Measurements from ENCODE around the gene BMPR2.

DNA sequence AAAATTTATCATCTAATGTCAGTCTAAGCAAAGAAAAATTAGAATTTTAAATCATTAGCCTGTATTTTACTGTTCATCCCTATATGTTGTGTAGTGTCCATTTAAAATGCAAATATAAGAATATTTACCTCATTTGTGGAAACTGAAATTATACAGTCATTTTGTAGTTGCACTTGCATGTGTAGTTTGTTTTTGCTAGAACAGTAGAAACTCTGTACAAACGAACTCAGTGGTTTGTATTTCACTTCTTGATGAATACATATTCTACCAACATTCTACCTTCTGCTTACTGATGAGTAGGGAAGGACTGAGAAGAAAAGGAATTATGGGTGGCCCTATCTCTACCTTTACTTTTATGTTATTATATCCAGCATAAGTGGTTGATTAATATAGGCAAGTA lies 29.7 kb downstream of the BMPR2 start:
- TF ChIP-seq, protein P1, sequence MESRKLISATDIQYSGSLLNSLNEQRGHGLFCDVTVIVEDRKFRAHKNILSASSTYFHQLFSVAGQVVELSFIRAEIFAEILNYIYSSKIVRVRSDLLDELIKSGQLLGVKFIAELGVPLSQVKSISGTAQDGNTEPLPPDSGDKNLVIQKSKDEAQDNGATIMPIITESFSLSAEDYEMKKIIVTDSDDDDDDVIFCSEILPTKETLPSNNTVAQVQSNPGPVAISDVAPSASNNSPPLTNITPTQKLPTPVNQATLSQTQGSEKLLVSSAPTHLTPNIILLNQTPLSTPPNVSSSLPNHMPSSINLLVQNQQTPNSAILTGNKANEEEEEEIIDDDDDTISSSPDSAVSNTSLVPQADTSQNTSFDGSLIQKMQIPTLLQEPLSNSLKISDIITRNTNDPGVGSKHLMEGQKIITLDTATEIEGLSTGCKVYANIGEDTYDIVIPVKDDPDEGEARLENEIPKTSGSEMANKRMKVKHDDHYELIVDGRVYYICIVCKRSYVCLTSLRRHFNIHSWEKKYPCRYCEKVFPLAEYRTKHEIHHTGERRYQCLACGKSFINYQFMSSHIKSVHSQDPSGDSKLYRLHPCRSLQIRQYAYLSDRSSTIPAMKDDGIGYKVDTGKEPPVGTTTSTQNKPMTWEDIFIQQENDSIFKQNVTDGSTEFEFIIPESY (IDR thresholded peaks at IDR 0.05), result no peak
- TF ChIP-seq, protein P2, sequence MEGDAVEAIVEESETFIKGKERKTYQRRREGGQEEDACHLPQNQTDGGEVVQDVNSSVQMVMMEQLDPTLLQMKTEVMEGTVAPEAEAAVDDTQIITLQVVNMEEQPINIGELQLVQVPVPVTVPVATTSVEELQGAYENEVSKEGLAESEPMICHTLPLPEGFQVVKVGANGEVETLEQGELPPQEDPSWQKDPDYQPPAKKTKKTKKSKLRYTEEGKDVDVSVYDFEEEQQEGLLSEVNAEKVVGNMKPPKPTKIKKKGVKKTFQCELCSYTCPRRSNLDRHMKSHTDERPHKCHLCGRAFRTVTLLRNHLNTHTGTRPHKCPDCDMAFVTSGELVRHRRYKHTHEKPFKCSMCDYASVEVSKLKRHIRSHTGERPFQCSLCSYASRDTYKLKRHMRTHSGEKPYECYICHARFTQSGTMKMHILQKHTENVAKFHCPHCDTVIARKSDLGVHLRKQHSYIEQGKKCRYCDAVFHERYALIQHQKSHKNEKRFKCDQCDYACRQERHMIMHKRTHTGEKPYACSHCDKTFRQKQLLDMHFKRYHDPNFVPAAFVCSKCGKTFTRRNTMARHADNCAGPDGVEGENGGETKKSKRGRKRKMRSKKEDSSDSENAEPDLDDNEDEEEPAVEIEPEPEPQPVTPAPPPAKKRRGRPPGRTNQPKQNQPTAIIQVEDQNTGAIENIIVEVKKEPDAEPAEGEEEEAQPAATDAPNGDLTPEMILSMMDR (IDR thresholded peaks at IDR 0.05; ENCODE audit: low read depth, low read length, missing input control), result no peak
- TF ChIP-seq, protein P3, sequence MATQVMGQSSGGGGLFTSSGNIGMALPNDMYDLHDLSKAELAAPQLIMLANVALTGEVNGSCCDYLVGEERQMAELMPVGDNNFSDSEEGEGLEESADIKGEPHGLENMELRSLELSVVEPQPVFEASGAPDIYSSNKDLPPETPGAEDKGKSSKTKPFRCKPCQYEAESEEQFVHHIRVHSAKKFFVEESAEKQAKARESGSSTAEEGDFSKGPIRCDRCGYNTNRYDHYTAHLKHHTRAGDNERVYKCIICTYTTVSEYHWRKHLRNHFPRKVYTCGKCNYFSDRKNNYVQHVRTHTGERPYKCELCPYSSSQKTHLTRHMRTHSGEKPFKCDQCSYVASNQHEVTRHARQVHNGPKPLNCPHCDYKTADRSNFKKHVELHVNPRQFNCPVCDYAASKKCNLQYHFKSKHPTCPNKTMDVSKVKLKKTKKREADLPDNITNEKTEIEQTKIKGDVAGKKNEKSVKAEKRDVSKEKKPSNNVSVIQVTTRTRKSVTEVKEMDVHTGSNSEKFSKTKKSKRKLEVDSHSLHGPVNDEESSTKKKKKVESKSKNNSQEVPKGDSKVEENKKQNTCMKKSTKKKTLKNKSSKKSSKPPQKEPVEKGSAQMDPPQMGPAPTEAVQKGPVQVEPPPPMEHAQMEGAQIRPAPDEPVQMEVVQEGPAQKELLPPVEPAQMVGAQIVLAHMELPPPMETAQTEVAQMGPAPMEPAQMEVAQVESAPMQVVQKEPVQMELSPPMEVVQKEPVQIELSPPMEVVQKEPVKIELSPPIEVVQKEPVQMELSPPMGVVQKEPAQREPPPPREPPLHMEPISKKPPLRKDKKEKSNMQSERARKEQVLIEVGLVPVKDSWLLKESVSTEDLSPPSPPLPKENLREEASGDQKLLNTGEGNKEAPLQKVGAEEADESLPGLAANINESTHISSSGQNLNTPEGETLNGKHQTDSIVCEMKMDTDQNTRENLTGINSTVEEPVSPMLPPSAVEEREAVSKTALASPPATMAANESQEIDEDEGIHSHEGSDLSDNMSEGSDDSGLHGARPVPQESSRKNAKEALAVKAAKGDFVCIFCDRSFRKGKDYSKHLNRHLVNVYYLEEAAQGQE (IDR thresholded peaks at IDR 0.05), result no peak
- no peak for TF ChIP-seq JUND (IDR thresholded peaks at IDR 0.05)
- TF ChIP-seq, protein P4, sequence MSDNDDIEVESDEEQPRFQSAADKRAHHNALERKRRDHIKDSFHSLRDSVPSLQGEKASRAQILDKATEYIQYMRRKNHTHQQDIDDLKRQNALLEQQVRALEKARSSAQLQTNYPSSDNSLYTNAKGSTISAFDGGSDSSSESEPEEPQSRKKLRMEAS (IDR thresholded peaks at IDR 0.05), result no peak
- no peak for TF ChIP-seq HNF4A (conservative IDR thresholded peaks at IDR 0.05)
- TF ChIP-seq TAF1 (conservative IDR thresholded peaks at IDR 0.05), result no peak
- TF ChIP-seq GABPA (IDR thresholded peaks at IDR 0.05 in 1 of 2, conservative IDR thresholded peaks at IDR 0.05 in 1 of 2), result no peak
- TF ChIP-seq YY1 (IDR thresholded peaks at IDR 0.05), result no peak
- TF ChIP-seq FOXA1 (IDR thresholded peaks at IDR 0.05), result no peak
- TF ChIP-seq RAD21 (IDR thresholded peaks at IDR 0.05), result no peak
- TF ChIP-seq SP1 (IDR thresholded peaks at IDR 0.05), result no peak
- TF ChIP-seq FOXA2 (IDR thresholded peaks at IDR 0.05), result no peak
- TF ChIP-seq, protein P5, sequence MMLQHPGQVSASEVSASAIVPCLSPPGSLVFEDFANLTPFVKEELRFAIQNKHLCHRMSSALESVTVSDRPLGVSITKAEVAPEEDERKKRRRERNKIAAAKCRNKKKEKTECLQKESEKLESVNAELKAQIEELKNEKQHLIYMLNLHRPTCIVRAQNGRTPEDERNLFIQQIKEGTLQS (IDR thresholded peaks at IDR 0.05), result no peak

Measured in liver (tissue), 3 donors.